Measurements from ENCODE around the gene UGT1A6. TPM values are rescaled to one million over a fixed set of nuclear protein-coding genes. Genes with fewer than 3 reads are reported as not detected.

The UGT1A6 gene
- total and polyA plus RNA-seq, 2 of the 13 experiments (the other 11 are each of a cell fraction or from before 2014, with no cell fraction given): 0.25 TPM; not detected in 1

DNA sequence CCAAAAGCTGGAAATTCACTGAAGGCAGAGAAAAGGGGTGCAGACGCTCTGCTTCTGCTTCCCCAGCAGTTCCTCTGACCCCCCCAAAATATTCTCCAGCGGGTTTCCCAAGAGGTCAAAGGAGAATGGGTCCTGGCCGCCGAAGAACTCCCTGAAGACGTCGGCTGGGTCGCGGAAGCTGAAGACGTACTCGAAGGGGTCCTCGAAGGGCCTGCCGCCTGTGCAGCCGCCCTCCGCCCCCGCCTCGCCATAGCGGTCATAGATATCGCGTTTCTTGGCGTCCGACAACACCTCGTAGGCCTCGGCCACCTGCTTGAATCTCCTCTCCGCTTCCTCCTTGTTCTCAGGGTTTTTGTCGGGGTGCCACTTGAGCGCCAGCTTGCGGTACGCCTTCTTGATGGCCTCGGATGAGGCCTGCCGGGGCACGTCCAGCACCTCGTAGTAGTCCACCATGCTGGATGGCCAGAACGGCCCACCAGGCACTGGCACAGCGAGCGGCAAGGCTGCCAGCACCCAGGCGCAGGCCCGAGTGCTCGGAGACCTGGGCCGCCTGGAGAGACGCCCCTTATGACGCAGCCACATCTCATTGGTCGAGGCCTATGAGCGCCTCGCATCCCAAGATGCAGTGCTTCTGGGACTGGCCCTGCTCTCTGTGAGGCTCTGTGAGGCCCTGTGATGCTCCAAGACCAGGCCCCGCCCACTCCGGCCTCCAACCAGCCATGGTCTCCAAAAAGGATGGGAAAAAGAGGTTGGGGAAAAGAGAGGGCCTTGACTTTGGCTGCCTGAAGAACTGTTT is 51.0 kb downstream of the UGT1A6 start:
- no peak overlapping the region for H2AFZ ChIP-seq (ENCODE audit: low read length)
- H3K4me3 ChIP-seq (replicated peaks in 1 of 3; ENCODE audit: insufficient read depth in 1 of 3, low read depth in 2 of 3, low read length in 3 of 3): no peak overlapping the region
- H3K9me3 ChIP-seq (ENCODE audit: low read length): no peaks in the 10 kb centered on the region
- no peak for ATAC-seq
- no peak for DNase-seq (ENCODE audit: low spot score)
- 94% methylated on average over 45 of the region's 46 CpGs for WGBS (ENCODE audit: low lambda C conversion rate)
- BruUV-seq (replicated peaks): no TSS peak
- no peaks in the 10 kb centered on the region for H4K20me1 ChIP-seq (ENCODE audit: insufficient read depth, low read length)
- H3K36me3 ChIP-seq (replicated peaks in 1 of 2; ENCODE audit: control insufficient read depth in 1 of 2, insufficient read depth in 2 of 2, low read length in 2 of 2): no peaks in the 10 kb centered on the region
- TF ChIP-seq ZNF83 (CRISPR knock-in tag; IDR thresholded peaks at IDR 0.05; ENCODE audit: borderline replicate concordance) (no peak), ZNF335 (CRISPR knock-in tag; IDR thresholded peaks at IDR 0.05) (no peak), MTA1 (CRISPR knock-in tag; IDR thresholded peaks at IDR 0.05; ENCODE audit: borderline replicate concordance) (no peak), ZNF607 (CRISPR knock-in tag; IDR thresholded peaks at IDR 0.05; ENCODE audit: borderline replicate concordance) (no peak), RORA (CRISPR knock-in tag; IDR thresholded peaks at IDR 0.05) (no peak), ZNF510 (CRISPR knock-in tag; IDR thresholded peaks at IDR 0.05; ENCODE audit: low read depth) (no peak), FOXA3 (CRISPR knock-in tag; IDR thresholded peaks at IDR 0.05) (no peak), KDM6A (CRISPR knock-in tag; IDR thresholded peaks at IDR 0.05; ENCODE audit: low read depth) (no peak), NFATC3 (CRISPR knock-in tag; IDR thresholded peaks at IDR 0.05) (no peak), PAX8 (CRISPR knock-in tag; IDR thresholded peaks at IDR 0.05; ENCODE audit: borderline replicate concordance) (no peak), ETV6 (CRISPR knock-in tag; conservative IDR thresholded peaks at IDR 0.05) (no peak), NFE2L1 (CRISPR knock-in tag; IDR thresholded peaks at IDR 0.05; ENCODE audit: borderline replicate concordance) (no peak), KLF9 (CRISPR knock-in tag; IDR thresholded peaks at IDR 0.05; ENCODE audit: low read depth) (no peak), TBX2 (CRISPR knock-in tag; IDR thresholded peaks at IDR 0.05; ENCODE audit: borderline replicate concordance) (no peak), POLR2AphosphoS5 (IDR thresholded peaks at IDR 0.05; ENCODE audit: low read depth, low read length) (no peak)
- TF ChIP-seq, protein P1, sequence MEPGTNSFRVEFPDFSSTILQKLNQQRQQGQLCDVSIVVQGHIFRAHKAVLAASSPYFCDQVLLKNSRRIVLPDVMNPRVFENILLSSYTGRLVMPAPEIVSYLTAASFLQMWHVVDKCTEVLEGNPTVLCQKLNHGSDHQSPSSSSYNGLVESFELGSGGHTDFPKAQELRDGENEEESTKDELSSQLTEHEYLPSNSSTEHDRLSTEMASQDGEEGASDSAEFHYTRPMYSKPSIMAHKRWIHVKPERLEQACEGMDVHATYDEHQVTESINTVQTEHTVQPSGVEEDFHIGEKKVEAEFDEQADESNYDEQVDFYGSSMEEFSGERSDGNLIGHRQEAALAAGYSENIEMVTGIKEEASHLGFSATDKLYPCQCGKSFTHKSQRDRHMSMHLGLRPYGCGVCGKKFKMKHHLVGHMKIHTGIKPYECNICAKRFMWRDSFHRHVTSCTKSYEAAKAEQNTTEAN (CRISPR knock-in tag; conservative IDR thresholded peaks at IDR 0.05): no peak
- TF ChIP-seq, protein P2, sequence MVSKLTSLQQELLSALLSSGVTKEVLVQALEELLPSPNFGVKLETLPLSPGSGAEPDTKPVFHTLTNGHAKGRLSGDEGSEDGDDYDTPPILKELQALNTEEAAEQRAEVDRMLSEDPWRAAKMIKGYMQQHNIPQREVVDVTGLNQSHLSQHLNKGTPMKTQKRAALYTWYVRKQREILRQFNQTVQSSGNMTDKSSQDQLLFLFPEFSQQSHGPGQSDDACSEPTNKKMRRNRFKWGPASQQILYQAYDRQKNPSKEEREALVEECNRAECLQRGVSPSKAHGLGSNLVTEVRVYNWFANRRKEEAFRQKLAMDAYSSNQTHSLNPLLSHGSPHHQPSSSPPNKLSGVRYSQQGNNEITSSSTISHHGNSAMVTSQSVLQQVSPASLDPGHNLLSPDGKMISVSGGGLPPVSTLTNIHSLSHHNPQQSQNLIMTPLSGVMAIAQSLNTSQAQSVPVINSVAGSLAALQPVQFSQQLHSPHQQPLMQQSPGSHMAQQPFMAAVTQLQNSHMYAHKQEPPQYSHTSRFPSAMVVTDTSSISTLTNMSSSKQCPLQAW (CRISPR knock-in tag; IDR thresholded peaks at IDR 0.05): no peak
- TF ChIP-seq, protein P3, sequence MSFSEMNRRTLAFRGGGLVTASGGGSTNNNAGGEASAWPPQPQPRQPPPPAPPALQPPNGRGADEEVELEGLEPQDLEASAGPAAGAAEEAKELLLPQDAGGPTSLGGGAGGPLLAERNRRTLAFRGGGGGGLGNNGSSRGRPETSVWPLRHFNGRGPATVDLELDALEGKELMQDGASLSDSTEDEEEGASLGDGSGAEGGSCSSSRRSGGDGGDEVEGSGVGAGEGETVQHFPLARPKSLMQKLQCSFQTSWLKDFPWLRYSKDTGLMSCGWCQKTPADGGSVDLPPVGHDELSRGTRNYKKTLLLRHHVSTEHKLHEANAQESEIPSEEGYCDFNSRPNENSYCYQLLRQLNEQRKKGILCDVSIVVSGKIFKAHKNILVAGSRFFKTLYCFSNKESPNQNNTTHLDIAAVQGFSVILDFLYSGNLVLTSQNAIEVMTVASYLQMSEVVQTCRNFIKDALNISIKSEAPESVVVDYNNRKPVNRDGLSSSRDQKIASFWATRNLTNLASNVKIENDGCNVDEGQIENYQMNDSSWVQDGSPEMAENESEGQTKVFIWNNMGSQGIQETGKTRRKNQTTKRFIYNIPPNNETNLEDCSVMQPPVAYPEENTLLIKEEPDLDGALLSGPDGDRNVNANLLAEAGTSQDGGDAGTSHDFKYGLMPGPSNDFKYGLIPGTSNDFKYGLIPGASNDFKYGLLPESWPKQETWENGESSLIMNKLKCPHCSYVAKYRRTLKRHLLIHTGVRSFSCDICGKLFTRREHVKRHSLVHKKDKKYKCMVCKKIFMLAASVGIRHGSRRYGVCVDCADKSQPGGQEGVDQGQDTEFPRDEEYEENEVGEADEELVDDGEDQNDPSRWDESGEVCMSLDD (CRISPR knock-in tag; IDR thresholded peaks at IDR 0.05; ENCODE audit: borderline replicate concordance): no peak
- no peaks in the 10 kb centered on the region for H3K79me2 ChIP-seq (ENCODE audit: insufficient read depth, low read length)
- ChIA-PET POLR2A (no interaction called here), CTCF (ENCODE audit: low intra/inter-chr PET ratio, low total read pairs) (no interaction called here)
- in situ Hi-C loops (cut with HindIII; ENCODE audit: extremely low pct_ligation_motif_present, low pct_unique_long_range_greater_than_20kb): no loop called here
- H3K9ac ChIP-seq (ENCODE audit: insufficient read depth, low read depth, low read length): no peak overlapping the region
- no peak for FAIRE-seq
- peaks cover 1 to 55% of the 10 kb centered on the region in 2 experiments; a peak in 4 of 5 replicates for H3K27me3 ChIP-seq (ENCODE audit: control insufficient read depth in 1 of 2, insufficient read depth in 2 of 2, low read length in 2 of 2)
- no peak overlapping the region for H3K27ac ChIP-seq (ENCODE audit: extremely low read length, insufficient read depth, low read length)
- H3K4me1 ChIP-seq (ENCODE audit: insufficient read depth, low read length): peaks cover 40% of the 10 kb centered on the region
- H3K4me2 ChIP-seq (ENCODE audit: low read depth, low read length): no peak overlapping the region
- intact Hi-C loops (cut with micrococcal nuclease; ENCODE audit: unreplicated experiment): no loop called here

Data from HepG2 (cell line).